ENCODE results near the gene KCNMA1.

Gene KCNMA1

GRCh38 chr10:77248104-77248790 is 389.4 kb downstream of the KCNMA1 start:
- Histone ChIP-seq H3K9me2 (replicated peaks; ENCODE audit: insufficient read depth, low read length) (no peaks in the 10 kb centered on the region), H3K27me3 (ENCODE audit: low read length) (no peaks in the 10 kb centered on the region; the same call in 1 of the 2 replicates), H4K20me1 (ENCODE audit: low read depth, low read length) (no peaks in the 10 kb centered on the region), H3F3A (ENCODE audit: insufficient read depth) (no peaks in the 10 kb centered on the region), H3K79me2 (ENCODE audit: insufficient read depth, low read length) (no peaks in the 10 kb centered on the region), H3K9ac (ENCODE audit: low read length) (no peak overlapping the region), H2AFZ (ENCODE audit: low read depth, low read length, severe bottlenecking) (no peak overlapping the region), H3K4me2 (ENCODE audit: low read depth, low read length, poor library complexity, severe bottlenecking) (no peak overlapping the region), H3K9me3 (ENCODE audit: insufficient read depth, low read length) (no peaks in the 10 kb centered on the region), H3K36me3 (ENCODE audit: low read length) (no peaks in the 10 kb centered on the region), H3K27ac (ENCODE audit: low read depth, low read length) (no peak overlapping the region), H3K4me3 (ENCODE audit: insufficient read depth, low read length, poor library complexity, severe bottlenecking) (no peak overlapping the region)
- TF ChIP-seq EZH2phosphoT487 (conservative IDR thresholded peaks at IDR 0.05; ENCODE audit: low read length) (no peak), CTCF (IDR thresholded peaks at IDR 0.05; ENCODE audit: insufficient read depth, low read length, poor library complexity, severe bottlenecking) (no peak)

- Histone ChIP-seq H3K9me3 (ENCODE audit: insufficient read depth, low read length) (no peaks in the 10 kb centered on the region), H3K36me3 (ENCODE audit: low read length) (no peaks in the 10 kb centered on the region), H3K27me3 (ENCODE audit: low read length) (no peaks in the 10 kb centered on the region; the same call in 1 of the 2 replicates), H3K27ac (ENCODE audit: low read depth, low read length) (no peak overlapping the region), H3K9me2 (replicated peaks; ENCODE audit: insufficient read depth, low read length) (no peaks in the 10 kb centered on the region), H3K9ac (ENCODE audit: low read length) (no peak overlapping the region), H3F3A (ENCODE audit: insufficient read depth) (no peaks in the 10 kb centered on the region), H4K20me1 (ENCODE audit: low read depth, low read length) (no peaks in the 10 kb centered on the region), H3K4me2 (ENCODE audit: low read depth, low read length, poor library complexity, severe bottlenecking) (no peak overlapping the region), H2AFZ (ENCODE audit: low read depth, low read length, severe bottlenecking) (no peak overlapping the region), H3K4me3 (ENCODE audit: insufficient read depth, low read length, poor library complexity, severe bottlenecking) (no peak overlapping the region), H3K79me2 (ENCODE audit: insufficient read depth, low read length) (no peaks in the 10 kb centered on the region)
- TF ChIP-seq CTCF (IDR thresholded peaks at IDR 0.05; ENCODE audit: insufficient read depth, low read length, poor library complexity, severe bottlenecking) (no peak), EZH2phosphoT487 (conservative IDR thresholded peaks at IDR 0.05; ENCODE audit: low read length) (no peak)
Observed at GRCh38 chr10:77247031-77247990, 390.3 kb downstream of the KCNMA1 start.

- Histone ChIP-seq H3K4me3 (ENCODE audit: insufficient read depth, low read length, poor library complexity, severe bottlenecking) (no peak overlapping the region), H3K9me3 (ENCODE audit: insufficient read depth, low read length) (no peaks in the 10 kb centered on the region), H3K27ac (ENCODE audit: low read depth, low read length) (no peak overlapping the region), H4K20me1 (ENCODE audit: low read depth, low read length) (no peaks in the 10 kb centered on the region), H3K79me2 (ENCODE audit: insufficient read depth, low read length) (no peaks in the 10 kb centered on the region), H3K36me3 (ENCODE audit: low read length) (no peaks in the 10 kb centered on the region), H3K27me3 (ENCODE audit: low read length) (no peaks in the 10 kb centered on the region), H3F3A (ENCODE audit: insufficient read depth) (no peaks in the 10 kb centered on the region), H3K4me2 (ENCODE audit: low read depth, low read length, poor library complexity, severe bottlenecking) (no peak overlapping the region), H2AFZ (ENCODE audit: low read depth, low read length, severe bottlenecking) (no peak overlapping the region), H3K9me2 (replicated peaks; ENCODE audit: insufficient read depth, low read length) (no peaks in the 10 kb centered on the region), H3K9ac (ENCODE audit: low read length) (no peak overlapping the region)
- no peak for TF ChIP-seq EZH2phosphoT487 (conservative IDR thresholded peaks at IDR 0.05; ENCODE audit: low read length)
- no peak for TF ChIP-seq CTCF (IDR thresholded peaks at IDR 0.05; ENCODE audit: insufficient read depth, low read length, poor library complexity, severe bottlenecking)
Observed at GRCh38 chr10:77245953-77246352, 391.7 kb downstream of the KCNMA1 start.

Data from SU-DHL-6 (cell line).